ENCODE data around the gene ADTRP.

DNA sequence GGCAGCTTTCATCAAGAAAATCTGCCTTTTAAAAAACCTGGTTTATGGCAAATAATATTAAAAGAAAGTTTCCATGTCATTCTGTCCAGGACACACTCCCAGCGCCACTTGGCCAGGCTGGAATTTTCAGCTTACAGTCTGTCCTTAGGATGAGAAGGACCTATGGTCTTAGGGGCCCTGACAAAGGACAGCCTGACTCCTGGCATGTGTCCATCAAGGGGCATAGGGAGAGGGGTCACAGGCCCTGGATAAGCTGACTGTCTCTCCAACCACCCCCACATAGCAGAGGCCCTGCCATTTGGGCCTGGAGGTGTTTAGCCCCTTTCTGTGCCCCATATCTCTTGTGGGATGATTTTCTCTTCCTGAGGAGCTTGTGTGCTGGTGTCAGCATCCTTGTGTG is 60.6 kb downstream of the ADTRP start:
- no peak for TF ChIP-seq JUND (CRISPR knock-in tag; IDR thresholded peaks at IDR 0.05)
- TF ChIP-seq EZH2 (conservative IDR thresholded peaks at IDR 0.05; ENCODE audit: low read depth, low read length) = no peak
- TF ChIP-seq ZNF335 (CRISPR knock-in tag; IDR thresholded peaks at IDR 0.05) = no peak
- no peak for TF ChIP-seq ZNF883 (CRISPR knock-in tag; IDR thresholded peaks at IDR 0.05; ENCODE audit: not compliant biosample characterization)

Measured in HepG2 (cell line).